Memory B cell (primary cell): ENCODE data around the gene KRT10.
A peak's percentile ranks its signal among the peaks of the same experiment; 100 is the strongest.

Source experiments
- ATAC-seq: fragments of 150-1000 bp; cut with Tn5 transposase; 2 replicates; pipeline ENCODE4 v1.10.0; 2021; ENCODE audit warnings: low read depth, mild to moderate bottlenecking, moderate library complexity
- DNase-seq, 2 donors: peaks; one replicate each; pipeline ENCODE4 v3.0.0; 2022; ENCODE audit warnings: low spot score in 2 of 2
- H3K27ac Mint-ChIP-seq: one replicate; pipeline ENCODE4 v1.8.0; 2022; ENCODE audit warnings: mild to moderate bottlenecking, moderate library complexity, mixed read lengths
- H3K27me3 Mint-ChIP-seq: one replicate; pipeline ENCODE4 v1.8.0; 2022; ENCODE audit warnings: mixed read lengths
- H3K36me3 Mint-ChIP-seq: one replicate; pipeline ENCODE4 v1.8.0; 2022; ENCODE audit warnings: mild to moderate bottlenecking, mixed read lengths
- H3K4me1 Mint-ChIP-seq: one replicate; pipeline ENCODE4 v1.8.0; 2022; ENCODE audit warnings: mixed read lengths
- H3K4me3 Mint-ChIP-seq: one replicate; pipeline ENCODE4 v1.8.0; 2022; ENCODE audit warnings: mild to moderate bottlenecking, moderate library complexity, mixed read lengths
- H3K9me3 Mint-ChIP-seq: one replicate; pipeline ENCODE4 v1.8.0; 2022; ENCODE audit warnings: mixed read lengths

Gene KRT10

GRCh38 chr17:40779181-40779909 is 43.1 kb downstream of the KRT10 start:
- H3K4me1 Mint-ChIP-seq = no peaks in the 10 kb centered on the region
- no peaks in the 10 kb centered on the region for H3K9me3 Mint-ChIP-seq
- DNase-seq = no peak
- peaks cover 18% of the 10 kb centered on the region for H3K27me3 Mint-ChIP-seq
- peak; percentile 29 for ATAC-seq
- no peak overlapping the region for H3K27ac Mint-ChIP-seq
- H3K4me3 Mint-ChIP-seq = peak overlapping the region; percentile 25
- H3K36me3 Mint-ChIP-seq = no peaks in the 10 kb centered on the region

GRCh38 chr17:40778461-40778860 is 44.0 kb downstream of the KRT10 start:
- Mint-ChIP-seq H3K27me3 (peaks cover 18% of the 10 kb centered on the region), H3K27ac (no peak overlapping the region), H3K4me3 (no peak overlapping the region), H3K9me3 (no peaks in the 10 kb centered on the region), H3K36me3 (no peaks in the 10 kb centered on the region), H3K4me1 (no peaks in the 10 kb centered on the region)
- DNase-seq (no peak), ATAC-seq (no peak)

- no peak for DNase-seq
- H3K4me1 Mint-ChIP-seq = no peaks in the 10 kb centered on the region
- no peaks in the 10 kb centered on the region for H3K9me3 Mint-ChIP-seq
- no peak overlapping the region for H3K4me3 Mint-ChIP-seq
- H3K27ac Mint-ChIP-seq = no peak overlapping the region
- peaks cover 14% of the 10 kb centered on the region for H3K27me3 Mint-ChIP-seq
- H3K36me3 Mint-ChIP-seq = no peaks in the 10 kb centered on the region
- ATAC-seq = no peak
Observed at GRCh38 chr17:40777971-40778370, 44.4 kb downstream of the KRT10 start.

- peaks cover 14% of the 10 kb centered on the region for H3K27me3 Mint-ChIP-seq
- no peak overlapping the region for H3K27ac Mint-ChIP-seq
- H3K9me3 Mint-ChIP-seq = no peaks in the 10 kb centered on the region
- DNase-seq (no peak), ATAC-seq (no peak)
- H3K36me3 Mint-ChIP-seq = no peaks in the 10 kb centered on the region
- H3K4me3 Mint-ChIP-seq = no peak overlapping the region
- H3K4me1 Mint-ChIP-seq = no peaks in the 10 kb centered on the region
Observed at GRCh38 chr17:40777459-40777858, 45.0 kb downstream of the KRT10 start.

GRCh38 chr17:40775945-40776344 is 46.5 kb downstream of the KRT10 start:
- Mint-ChIP-seq H3K27ac (no peak overlapping the region), H3K9me3 (no peaks in the 10 kb centered on the region), H3K36me3 (no peaks in the 10 kb centered on the region), H3K27me3 (peaks cover 19% of the 10 kb centered on the region), H3K4me3 (no peak overlapping the region), H3K4me1 (no peaks in the 10 kb centered on the region)
- no peak for DNase-seq
- no peak for ATAC-seq

GRCh38 chr17:40772101-40772500 is 50.3 kb downstream of the KRT10 start, which contains the start of gene KRT26:
KRT26 (minus strand) TSS chr17:40772201; CDS start chr17:40772113, 88 bp downstream.
- no peak for DNase-seq
- Mint-ChIP-seq H3K9me3 (no peaks in the 10 kb centered on the region), H3K27ac (no peak within 1 kb of the TSS), H3K36me3 (no peaks in the 10 kb centered on the region), H3K27me3 (peaks cover 21% of the 10 kb centered on the region), H3K4me3 (no peak within 1 kb of the TSS), H3K4me1 (no peaks in the 10 kb centered on the region)
- ATAC-seq = no peak
